Measurements from ENCODE around the gene HSD17B8.
A peak's percentile ranks its signal among the peaks of the same experiment; 100 is the strongest.
"Not testable (repeated sequence)": the region's sequence is repeated elsewhere in the genome, so short reads cannot be mapped to it uniquely, and the experiment has no call there.

Gene HSD17B8

DNA sequence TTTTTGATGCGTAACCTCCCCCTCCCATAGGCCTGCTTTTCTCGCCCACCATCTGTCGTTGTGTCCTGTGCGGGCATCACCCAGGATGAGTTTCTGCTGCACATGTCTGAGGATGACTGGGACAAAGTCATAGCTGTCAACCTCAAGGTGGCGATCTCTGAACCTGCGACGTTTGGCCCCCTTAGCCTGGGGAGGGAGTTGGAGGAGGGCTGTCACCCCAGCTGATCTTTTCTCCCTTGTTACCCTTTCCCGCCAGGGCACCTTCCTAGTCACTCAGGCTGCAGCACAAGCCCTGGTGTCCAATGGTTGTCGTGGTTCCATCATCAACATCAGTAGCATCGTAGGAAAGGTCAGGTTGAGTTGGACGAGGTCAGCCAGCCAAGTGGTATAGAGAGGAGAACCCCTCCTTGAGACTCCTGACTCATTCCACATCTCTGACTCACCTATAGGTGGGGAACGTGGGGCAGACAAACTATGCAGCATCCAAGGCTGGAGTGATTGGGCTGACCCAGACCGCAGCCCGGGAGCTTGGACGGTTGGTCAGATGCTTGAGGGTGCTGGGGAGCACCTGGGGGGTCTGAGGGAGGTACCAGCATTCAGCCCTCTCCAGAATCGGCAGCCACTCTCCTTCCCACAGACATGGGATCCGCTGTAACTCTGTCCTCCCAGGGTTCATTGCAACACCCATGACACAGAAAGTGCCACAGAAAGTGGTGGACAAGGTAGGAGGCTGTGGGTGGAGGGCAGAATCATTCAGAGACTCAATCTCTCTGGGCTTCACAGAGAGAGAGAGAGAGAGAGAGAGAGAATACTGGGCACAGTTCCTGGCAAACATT lies 954 bp downstream of the HSD17B8 start:
- DNase-seq (ENCODE audit: insufficient read length, low spot score) (no peak), FAIRE-seq (no peak)

DNA sequence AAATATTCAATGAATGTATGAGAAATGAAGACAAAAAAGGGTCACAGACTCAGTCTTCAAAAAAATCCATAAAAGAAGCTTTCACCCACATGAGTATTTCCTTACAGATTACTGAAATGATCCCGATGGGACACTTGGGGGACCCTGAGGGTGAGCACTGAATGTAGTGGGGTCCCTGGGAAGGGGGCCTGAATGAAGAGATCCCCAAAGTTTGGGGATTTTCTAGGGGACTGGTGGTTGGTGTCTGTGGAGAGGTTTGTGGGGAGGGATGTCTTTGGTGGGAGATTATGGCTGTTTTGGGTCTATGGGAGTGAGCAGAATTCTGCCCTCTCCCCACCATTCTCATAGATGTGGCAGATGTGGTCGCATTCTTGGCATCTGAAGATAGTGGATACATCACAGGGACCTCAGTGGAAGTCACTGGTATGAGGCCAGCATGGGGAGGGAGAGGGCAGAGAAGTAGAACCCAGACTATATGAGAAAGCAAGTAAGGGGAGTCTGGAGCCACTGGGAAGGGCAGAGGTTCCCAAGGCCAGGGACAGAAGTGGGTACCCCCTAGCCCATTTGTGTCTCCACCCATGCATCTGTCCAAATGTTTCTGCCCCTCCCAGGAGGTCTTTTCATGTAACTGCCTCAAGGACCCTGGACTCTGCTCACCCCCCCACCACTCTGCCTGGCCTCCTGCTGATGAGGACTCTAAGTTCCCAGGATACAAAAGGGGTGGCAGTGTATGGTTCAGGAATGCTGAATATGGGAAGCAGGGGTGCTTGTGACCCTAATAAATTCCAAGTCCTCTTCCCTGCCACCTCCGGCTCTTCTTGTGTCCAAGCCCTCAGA lies 1.8 kb downstream of the HSD17B8 start:
- FAIRE-seq (no peak), DNase-seq (ENCODE audit: insufficient read length, low spot score) (no peak)

DNA sequence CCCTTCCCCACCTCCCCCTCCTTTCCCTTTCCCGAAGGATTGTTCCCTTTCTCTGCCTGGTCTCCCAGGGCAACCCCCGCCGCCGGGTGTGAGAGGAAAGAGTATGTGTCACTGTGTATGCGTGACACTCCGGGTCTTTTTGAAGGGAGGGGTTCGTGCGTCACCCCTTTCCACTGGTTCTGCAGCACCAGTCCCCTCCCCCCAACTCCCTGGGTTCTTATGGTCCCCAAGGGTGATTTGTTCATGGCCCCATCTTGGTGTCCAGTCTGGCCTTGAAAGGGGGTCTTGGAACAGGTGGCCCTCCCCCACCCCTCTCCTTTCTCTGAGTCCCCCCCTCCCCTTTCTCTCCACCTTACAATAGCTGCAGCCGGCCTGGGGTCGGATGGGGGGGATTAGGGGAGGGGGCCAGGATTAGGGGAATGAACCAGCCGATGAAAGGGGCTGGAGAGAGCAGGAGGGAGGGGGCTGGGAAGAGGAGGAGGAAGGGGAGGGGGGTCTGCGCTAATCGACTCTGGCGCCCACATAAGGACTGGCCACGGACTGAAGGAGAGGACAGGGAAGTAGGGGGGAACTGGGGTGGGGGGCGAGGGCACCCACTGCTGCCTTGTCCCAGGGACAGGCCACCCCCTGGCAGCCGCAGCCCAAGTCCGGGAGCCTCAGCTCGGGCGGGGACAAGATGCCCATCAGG lies 2.6 kb downstream of the HSD17B8 start:
- no peak for FAIRE-seq
- no peak for DNase-seq (ENCODE audit: insufficient read length, low spot score)

DNA sequence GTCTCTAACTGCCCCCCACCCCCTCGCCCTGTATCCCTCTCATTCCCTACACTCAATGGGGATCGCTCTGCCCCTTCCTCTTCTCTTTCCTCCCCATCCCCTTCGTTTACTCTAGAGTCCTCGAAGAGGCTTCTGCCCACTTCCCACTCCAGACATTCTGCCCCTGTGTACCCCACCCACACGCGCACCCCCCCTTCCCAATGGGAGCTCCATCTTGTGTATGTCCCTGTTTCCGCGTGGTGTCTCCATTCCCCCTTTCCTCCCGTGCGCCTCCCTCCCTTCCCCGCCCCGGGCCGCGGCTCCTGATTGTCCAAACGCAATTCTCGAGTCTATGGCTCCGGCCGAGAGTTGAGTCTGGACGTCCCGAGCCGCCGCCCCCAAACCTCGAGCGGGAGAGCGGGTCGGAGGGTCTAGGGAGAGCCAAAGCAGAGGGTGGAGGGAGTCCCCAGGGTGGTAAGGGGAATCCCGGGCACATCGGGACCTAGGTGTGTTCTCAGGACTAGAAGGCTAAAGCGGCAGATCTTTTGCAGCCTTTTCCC lies 3.2 kb downstream of the HSD17B8 start:
- FAIRE-seq = peak; percentile 73
- DNase-seq (ENCODE audit: insufficient read length, low spot score) = no peak

DNA sequence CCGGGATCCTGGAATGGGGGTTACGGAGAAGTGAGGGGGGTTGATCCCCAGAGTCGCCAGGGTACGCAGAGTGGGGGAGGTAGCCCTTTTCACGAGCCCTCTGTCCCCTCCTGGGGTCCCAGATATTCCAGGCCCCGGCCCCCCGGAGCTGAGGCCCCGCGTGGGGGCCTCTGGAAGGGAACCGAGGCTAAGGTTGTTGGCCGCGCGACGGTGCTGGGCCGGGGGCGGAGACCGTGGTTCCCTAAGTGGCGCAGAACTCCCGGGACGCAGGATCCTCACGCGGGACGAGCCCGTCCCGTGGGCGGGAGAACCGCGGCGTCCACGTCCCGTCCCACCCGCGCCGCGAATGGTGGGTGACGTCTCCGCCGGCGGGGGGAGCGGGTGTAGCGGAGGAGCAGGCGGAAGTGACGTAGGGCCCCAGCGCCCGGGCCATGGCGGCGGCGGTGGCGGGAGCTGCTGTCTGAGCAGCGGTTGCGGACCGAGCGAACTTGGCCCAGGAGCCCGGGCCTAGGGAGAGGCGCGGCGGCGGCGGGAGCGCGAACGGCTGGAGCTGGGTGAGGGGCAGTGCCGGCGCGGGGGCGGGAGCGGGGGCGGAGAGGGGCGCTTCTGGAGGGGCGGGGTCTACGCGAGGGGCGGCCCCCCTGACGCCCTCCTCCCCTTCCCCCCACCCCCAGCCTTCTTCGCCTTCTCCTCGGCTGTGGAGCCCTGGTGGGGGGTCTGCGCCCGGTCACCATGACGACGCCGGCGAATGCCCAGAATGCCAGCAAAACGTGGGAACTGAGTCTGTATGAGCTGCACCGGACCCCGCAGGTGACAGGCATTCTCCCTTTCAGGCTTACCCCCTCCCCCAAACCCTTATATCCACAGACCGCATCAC lies 3.9 kb downstream of the HSD17B8 start, which contains the start of gene RING1:
TSS of gene RING1 (plus strand) at position 410 of the 877 bp plus-strand sequence. CDS start at position 733, 323 bp downstream.
- FAIRE-seq = peak; percentile 64

DNA sequence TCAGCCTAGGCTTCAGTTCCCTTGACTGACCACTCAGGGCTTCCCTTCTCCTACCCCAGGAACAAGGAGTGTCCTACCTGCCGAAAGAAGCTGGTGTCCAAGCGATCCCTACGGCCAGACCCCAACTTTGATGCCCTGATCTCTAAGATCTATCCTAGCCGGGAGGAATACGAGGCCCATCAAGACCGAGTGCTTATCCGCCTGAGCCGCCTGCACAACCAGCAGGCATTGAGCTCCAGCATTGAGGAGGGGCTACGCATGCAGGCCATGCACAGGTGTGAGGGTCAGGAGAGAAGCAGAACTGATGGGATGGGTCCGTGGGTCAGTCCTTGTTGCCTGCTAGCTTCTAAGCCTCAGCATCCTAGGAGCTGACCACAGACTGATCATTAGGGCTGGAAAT lies 5.4 kb downstream of the HSD17B8 start:
- DNase-seq (ENCODE audit: insufficient read length, low spot score) (no peak), FAIRE-seq (no peak)

More for the DNA sequence above, 3.9 kb downstream of the HSD17B8 start, which contains the start of gene RING1:
- peak; percentile 90 for DNase-seq (ENCODE audit: insufficient read length, low spot score)

DNA sequence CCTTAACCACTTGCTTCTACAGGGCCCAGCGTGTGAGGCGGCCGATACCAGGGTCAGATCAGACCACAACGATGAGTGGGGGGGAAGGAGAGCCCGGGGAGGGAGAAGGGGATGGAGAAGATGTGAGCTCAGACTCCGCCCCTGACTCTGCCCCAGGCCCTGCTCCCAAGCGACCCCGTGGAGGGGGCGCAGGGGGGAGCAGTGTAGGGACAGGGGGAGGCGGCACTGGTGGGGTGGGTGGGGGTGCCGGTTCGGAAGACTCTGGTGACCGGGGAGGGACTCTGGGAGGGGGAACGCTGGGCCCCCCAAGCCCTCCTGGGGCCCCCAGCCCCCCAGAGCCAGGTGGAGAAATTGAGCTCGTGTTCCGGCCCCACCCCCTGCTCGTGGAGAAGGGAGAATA lies 6.7 kb downstream of the HSD17B8 start:
- no peak for DNase-seq (ENCODE audit: insufficient read length, low spot score)
- FAIRE-seq = no peak

DNA sequence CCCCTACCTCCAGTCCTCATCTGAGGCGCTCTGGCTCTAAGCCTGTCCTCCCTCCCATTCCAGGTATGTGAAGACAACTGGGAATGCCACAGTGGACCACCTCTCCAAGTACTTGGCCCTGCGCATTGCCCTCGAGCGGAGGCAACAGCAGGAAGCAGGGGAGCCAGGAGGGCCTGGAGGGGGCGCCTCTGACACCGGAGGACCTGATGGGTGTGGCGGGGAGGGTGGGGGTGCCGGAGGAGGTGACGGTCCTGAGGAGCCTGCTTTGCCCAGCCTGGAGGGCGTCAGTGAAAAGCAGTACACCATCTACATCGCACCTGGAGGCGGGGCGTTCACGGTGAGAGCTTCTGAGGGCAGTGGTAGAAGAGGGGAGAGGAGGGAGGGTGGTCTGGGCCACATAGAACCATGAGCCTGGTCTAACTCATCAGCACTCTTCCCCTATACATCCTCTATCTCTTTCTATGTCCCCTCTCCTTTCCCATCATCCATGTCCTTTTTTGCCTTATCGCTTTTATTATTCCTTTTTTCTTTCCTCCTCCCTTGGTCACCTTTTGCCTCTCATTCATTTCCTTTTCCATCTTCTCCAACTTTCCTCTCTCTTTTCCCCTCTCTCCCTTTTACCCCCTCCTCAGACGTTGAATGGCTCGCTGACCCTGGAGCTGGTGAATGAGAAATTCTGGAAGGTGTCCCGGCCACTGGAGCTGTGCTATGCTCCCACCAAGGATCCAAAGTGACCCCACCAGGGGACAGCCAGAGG lies 7.4 kb downstream of the HSD17B8 start:
- no peak for DNase-seq (ENCODE audit: insufficient read length, low spot score)
- FAIRE-seq = no peak

DNA sequence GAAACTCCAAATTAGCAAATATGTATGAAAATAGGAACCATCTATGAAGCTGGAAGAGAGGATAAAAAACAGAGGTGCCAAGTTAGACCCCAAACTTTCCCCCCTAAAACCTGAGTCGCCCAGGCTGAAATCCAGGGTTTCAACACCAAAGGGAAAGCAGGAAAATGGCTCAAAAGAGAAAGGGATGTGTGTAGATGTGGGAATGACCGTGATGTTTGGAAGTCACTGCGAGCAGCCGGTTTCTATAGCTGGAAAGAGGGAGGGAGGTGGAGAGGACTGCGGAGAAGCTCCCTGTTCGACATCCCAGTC lies 8.4 kb downstream of the HSD17B8 start:
- FAIRE-seq (no peak), DNase-seq (ENCODE audit: insufficient read length, low spot score) (no peak)

DNA sequence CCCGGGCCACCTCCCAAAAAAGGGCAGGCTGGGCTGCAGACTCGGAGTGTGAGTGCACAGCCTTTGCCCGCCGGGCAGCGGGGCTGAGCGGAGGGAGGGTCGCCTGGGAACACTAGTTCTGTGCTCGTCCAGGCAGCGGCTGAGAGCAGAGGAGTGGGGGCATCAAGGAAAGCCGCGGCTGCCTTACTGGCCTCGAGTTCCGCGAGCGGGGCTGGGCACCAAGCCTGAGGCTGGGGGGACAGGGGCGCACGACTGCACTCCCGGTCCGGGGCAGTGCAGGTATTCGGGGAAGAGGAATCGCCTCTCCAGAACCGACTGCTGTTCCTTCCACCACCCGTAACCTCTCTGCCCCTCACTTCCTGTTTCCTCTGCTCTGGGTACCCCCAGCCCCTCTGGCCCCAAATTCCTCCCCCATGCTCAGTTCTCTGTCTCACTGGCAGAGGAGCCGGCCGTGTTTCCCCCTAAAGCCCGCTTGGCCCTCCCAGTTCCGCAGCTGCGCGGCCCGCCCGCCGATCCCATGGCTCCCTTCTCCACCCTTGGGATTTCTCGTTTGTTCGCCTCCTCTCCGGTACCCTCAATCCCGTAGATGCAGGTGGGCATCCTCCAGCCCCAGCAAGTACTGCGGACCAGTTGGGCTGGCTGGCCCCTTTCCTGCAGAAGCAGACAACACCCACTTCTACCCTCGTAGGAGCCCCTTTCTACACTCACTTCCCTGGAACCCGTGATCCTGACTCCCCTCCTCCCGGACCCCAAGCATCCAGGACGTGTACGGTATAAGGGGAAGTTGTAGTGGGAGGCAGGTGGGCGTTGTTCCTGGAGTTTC lies 8.9 kb downstream of the HSD17B8 start:
- no peak for FAIRE-seq

DNA sequence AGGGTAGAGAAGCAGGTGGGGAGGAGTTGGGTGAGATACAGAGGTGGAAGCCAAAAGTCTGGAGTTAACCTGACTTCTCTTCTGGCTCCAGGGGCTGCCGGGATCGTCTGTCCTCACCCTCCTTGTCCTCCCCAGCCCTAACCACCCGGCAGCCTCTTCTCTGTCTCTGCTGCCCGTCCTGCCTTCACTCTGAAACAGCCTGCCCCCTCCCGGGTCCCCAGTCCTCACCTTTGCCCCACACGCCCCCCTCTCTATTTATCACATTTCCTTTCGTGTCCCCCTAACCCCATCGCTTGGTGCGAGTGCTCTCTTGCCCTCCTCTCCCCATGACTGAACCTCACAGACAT lies 9.5 kb downstream of the HSD17B8 start:
- no peak for DNase-seq (ENCODE audit: insufficient read length, low spot score)

More for the DNA sequence above, 8.9 kb downstream of the HSD17B8 start:
- DNase-seq (ENCODE audit: insufficient read length, low spot score) = no peak

DNA sequence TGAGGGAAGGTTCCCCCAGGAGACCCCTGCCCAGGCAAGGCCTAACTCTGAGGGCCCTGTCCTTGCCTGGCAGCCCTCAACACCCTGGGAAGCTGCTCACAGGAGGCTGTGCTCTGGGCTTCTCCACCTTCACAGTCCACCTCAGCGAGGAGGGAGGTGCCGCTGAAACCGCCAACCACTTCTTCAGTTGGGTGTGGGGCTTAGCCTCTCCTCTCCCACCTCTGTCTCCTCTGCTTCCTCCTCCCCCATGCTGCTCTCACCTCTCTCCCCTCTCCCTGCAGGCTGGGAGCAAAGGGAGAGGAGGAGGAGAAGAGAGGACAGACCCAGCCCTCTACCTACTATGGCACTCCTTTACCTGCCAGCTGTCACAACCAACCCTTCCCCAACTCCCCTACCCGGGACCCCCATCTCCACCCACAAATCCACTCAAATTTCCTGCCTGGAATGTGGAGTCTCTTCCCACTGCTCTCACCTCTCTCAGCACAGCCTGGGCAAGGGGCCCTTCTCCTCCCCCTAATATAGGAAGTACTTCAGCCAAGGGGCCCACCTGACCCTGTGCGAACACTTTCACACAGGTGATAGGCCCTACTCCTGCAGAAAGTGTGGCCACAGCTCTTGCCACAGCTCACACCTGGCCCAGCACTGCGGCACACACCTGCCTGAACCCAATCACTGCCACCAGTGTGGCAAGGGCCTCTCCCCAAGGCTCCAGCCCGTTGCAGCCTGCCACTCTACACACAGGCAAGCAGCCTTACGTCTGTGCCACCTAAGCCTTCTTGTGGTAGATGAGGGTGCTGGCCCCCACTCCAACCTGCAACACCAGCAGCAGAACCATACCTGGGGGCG lies 11.0 kb downstream of the HSD17B8 start:
- FAIRE-seq = no peak
- no peak for DNase-seq (ENCODE audit: insufficient read length, low spot score)

More for the DNA sequence above, 9.5 kb downstream of the HSD17B8 start:
- FAIRE-seq = no peak

DNA sequence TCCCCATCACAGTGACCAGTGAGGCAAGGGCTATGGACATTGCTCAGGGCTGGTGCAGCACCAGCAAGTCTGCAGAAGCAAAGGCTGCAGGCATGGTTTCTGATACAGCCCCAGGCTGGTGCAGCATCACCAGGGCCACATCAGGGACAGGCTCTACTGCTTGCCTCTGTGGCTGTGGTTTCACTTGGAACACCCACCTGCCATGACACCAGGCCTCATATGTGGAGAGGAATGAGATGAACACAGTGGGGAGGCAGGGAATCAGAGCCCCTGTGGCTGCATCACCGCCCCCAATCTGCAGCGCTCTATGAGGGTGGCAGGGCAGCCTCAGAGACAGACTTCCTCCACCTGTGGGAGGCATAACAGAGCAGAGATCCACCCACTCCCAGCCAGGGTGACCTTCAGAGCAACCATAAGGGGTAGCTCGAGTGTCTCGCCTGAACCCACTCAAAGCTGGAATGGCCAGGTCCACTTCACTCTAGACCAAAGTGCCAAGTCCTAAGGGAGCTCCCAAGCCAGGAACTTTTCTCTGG lies 11.7 kb downstream of the HSD17B8 start:
- FAIRE-seq (no peak), DNase-seq (ENCODE audit: insufficient read length, low spot score) (no peak)

DNA sequence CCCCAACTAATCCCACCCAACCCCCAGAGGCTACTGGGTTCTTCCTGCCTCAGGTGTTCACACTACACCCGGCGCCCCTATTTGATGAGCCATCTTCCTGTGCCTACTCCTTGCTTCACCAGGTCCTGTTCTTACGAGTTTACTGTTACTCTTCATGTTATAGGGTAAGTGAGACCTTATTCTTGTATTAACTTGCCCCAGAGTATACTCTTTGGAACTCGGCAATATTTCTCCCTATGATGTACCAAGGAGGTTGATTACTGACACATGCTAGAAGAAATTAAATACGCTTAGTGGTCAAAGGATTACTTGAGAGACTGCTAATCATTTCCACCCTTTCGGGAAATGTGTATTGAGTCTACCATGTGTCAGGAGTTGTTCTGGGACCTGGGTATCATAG lies 12.8 kb downstream of the HSD17B8 start:
- FAIRE-seq = no peak

DNA sequence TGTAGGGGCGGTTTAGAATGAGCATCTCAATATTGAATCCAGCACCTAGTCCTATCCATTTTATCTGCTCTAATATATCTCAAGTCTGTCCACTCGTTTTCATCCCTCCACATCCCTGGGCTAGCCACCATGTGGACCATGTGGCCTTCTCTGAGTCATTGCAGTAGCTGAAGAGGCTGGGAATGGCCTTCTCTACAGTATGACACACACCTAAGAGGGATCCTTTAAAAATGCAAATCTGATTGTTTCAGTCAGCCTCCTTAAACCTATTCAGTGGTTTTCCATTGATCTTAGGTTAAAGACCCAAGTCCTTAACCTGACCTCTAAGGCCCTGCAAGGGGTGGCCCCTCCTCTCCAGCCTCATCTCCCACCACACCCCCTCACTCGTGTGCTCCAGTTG lies 13.2 kb downstream of the HSD17B8 start:
- FAIRE-seq (no peak), DNase-seq (ENCODE audit: insufficient read length, low spot score) (no peak)

More for the DNA sequence above, 12.8 kb downstream of the HSD17B8 start:
- no peak for DNase-seq (ENCODE audit: insufficient read length, low spot score)

DNA sequence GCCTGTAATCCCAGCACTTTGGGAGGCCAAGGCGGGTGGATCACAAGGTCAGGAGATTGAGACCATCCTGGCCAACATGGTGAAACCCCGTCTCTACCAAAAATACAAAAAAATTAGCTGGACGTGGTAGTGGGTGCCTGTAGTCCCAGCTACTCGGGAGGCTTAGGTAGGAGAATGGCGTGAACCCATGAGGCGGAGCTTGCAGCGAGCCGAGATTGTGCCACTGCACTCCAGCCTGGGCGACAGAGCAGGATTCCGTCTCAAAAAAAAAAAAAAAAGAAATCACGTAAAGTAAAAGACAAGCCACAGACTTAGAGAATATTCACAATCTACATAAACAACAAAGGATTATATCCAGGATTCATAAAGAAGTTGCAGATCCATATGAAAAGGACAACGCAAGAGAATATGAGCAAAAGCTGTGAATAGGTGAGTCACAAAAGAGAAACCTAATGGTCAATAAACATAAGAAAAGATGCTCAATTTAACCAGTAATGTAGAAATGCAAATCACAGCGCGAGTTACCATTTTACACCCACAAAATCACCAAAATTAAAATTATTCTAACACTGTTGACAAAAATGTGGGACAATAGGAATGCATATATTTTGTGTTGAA lies 22.2 kb downstream of the HSD17B8 start:
- DNase-seq (ENCODE audit: insufficient read length, low spot score); FAIRE-seq: not testable (repeated sequence)

DNA sequence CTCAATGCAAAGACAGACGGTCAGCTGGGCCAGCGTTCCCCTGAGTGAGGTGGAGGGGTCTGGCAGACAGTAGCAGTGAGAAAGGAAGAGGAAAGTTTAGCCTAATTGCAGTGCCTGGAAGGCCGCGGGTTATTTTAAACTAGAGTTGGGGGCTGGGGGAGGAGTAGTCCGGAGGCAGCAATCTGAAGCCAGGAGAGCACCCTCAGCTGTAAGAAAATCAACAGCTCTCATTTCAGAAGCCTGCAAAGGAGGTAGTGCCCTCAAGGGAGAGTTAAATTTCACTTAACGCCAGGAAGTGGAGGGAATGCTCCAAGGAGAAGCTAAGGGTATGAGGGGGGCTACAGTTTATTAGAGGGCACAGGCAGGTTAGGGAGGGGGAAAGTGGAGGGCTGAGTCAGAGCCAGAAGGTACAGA lies 30.8 kb downstream of the HSD17B8 start:
- no peak for DNase-seq (ENCODE audit: insufficient read length, low spot score)
- FAIRE-seq = no peak

Measured in GM19239 (cell line).